HG02763 (cell line): ENCODE measurements around the gene TANC1.

Experiments used
- ATAC-seq: cut with Tn5 transposase; IDR thresholded peaks from one replicate; pipeline ENCODE4 v1.9.1; 2021; ENCODE audit warnings: mild to moderate bottlenecking, moderate library complexity; ENCODE audit not compliant: unreplicated experiment

TANC1 gene

GRCh38 chr2:159211447-159212396 is 243.3 kb downstream of the TANC1 start:
- ATAC-seq, result no peak

DNA sequence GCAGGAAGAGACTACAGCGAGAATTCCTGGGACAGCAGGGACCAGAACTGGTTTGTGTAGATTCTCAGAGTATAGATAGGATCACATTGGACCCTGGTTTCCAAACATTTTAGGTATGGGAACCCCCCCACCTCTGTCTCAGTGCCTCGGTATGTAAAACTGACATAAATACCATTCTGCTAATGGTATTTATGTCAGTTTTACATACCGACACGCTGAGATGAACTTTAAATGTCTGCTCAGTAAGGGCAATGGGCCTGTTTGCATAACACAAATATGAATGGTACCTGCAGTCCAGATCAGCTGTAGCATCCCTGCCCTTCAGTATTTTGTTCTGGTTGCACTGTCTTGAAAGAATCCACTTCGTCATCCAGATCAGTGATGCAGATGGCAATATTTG is 244.9 kb downstream of the TANC1 start:
- ATAC-seq, result no peak

GRCh38 chr2:159214325-159214865 is 246.0 kb downstream of the TANC1 start:
- ATAC-seq, result no peak

- ATAC-seq, result no peak
Measured at GRCh38 chr2:159215116-159215515, 246.7 kb downstream of the TANC1 start.

- no peak for ATAC-seq
Measured at GRCh38 chr2:159217676-159218075, 249.2 kb downstream of the TANC1 start.

DNA sequence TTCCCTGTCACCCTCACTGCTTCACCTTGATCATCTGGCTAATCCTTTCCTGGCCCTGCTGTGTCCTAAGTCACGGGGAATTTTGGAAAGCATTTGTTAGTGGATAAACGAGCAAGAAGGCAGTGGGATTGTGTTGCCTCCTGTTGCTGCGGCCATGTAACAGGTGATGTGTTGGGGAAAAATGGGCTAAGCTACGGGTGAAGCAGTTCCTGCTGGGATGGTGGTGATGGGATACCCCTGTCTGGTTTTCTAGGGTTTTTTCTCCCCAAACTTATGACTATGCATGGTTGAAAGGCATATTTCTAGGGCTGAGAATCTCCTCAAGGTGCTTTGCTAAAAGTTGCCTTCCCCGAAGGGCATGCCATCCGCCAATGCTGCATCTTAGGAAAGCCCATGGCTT is 249.9 kb downstream of the TANC1 start:
- ATAC-seq, result no peak

- ATAC-seq, result no peak
Measured at GRCh38 chr2:159219394-159219998, 251.1 kb downstream of the TANC1 start.

GRCh38 chr2:159224061-159224813 is 255.8 kb downstream of the TANC1 start:
- no peak for ATAC-seq

- ATAC-seq, result no peak
Measured at GRCh38 chr2:159225025-159226016, 256.9 kb downstream of the TANC1 start.

GRCh38 chr2:159226059-159226461 is 257.6 kb downstream of the TANC1 start:
- ATAC-seq, result peak; percentile 62

GRCh38 chr2:159226608-159227385 is 258.4 kb downstream of the TANC1 start:
- ATAC-seq, result no peak

- ATAC-seq, result no peak
Measured at GRCh38 chr2:159227467-159227866, 259.0 kb downstream of the TANC1 start.

GRCh38 chr2:159228081-159228581 is 259.7 kb downstream of the TANC1 start:
- no peak for ATAC-seq

DNA sequence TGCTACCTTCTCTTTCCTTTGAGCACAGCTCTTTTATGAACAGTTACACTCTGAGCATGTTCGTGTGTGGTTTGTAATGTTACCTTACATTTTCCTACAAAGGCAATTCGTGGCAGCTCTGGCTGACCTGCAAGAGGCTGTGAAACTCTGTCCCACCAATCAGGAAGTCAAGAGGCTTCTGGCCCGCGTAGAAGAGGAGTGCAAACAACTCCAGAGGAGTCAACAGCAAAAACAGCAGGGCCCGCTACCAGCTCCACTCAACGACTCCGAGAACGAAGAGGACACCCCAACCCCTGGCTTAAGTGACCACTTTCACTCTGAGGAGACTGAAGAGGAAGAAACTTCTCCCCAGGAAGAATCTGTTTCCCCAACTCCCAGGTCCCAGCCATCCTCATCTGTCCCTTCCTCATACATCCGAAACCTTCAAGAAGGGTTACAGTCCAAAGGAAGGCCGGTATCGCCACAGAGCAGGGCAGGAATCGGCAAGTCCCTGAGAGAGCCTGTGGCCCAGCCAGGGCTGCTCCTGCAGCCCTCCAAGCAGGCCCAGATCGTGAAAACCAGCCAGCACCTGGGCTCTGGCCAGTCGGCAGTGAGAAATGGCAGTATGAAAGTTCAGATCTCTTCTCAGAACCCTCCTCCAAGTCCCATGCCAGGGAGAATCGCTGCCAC is 261.2 kb downstream of the TANC1 start:
- ATAC-seq, result no peak

- no peak for ATAC-seq
Measured at GRCh38 chr2:159230145-159230877, 261.9 kb downstream of the TANC1 start.

- no peak for ATAC-seq
Measured at GRCh38 chr2:159232456-159233170, 264.2 kb downstream of the TANC1 start.

DNA sequence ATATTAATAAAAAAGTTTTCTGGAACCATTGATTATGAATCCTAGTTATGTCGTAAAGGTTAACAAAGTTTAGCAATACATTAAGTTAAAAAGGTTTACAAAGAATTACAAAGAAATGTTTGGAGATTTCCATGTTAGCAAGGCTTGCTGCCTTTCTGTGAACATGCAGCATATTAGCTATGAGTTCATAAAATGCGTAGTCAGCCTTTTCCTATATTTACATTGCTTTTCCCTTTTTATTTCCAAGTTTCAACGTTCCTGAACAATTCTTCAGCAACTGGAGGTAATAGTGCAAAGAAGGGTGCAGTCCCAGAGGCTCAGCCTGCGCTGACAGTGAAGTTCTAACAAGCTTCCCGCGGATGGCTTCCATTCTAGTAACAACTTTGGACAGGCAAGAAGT is 266.4 kb downstream of the TANC1 start:
- ATAC-seq, result no peak
